ENCODE results near the gene RXYLT1. TPM values are rescaled to one million over a fixed set of nuclear protein-coding genes. Genes with fewer than 3 reads are reported as not detected.

The RXYLT1 gene
- total and polyA plus RNA-seq, 2 donors = 15.7 TPM

- Histone ChIP-seq H3K4me3 (ENCODE audit: low read length in 2 of 2) (no peak overlapping the region), H3K27ac (ENCODE audit: low read depth in 1 of 2, low read length in 1 of 2) (no peak overlapping the region), H3K36me3 (ENCODE audit: control insufficient read depth in 2 of 2, insufficient read depth in 2 of 2, low read length in 1 of 2) (peaks cover 4% of the 10 kb centered on the region in 2 donors), H3K4me1 (ENCODE audit: control insufficient read depth in 2 of 2, insufficient read depth in 2 of 2, low read length in 2 of 2) (no peaks in the 10 kb centered on the region), H3K9me3 (ENCODE audit: control insufficient read depth in 2 of 2, insufficient read depth in 1 of 2, low read length in 1 of 2) (no peaks in the 10 kb centered on the region), H3K27me3 (ENCODE audit: control insufficient read depth in 2 of 2, insufficient read depth in 1 of 2, low read length in 1 of 2) (no peaks in the 10 kb centered on the region)
- WGBS = 95% methylated on average over 2 of the region's 2 CpGs
- DNase-seq (ENCODE audit: low read depth in 6 of 9, low spot score in 9 of 9) = no peak
Observed at GRCh38 chr12:63811334-63811733, 31.6 kb downstream of the RXYLT1 start.

GRCh38 chr12:63811755-63812154, 32.0 kb downstream of the RXYLT1 start:
- 87% methylated on average over 2 of the region's 2 CpGs for WGBS
- Histone ChIP-seq H3K4me1 (ENCODE audit: control insufficient read depth in 2 of 2, insufficient read depth in 2 of 2, low read length in 2 of 2) (no peaks in the 10 kb centered on the region), H3K4me3 (ENCODE audit: low read length in 2 of 2) (no peak overlapping the region), H3K27me3 (ENCODE audit: control insufficient read depth in 2 of 2, insufficient read depth in 1 of 2, low read length in 1 of 2) (no peaks in the 10 kb centered on the region), H3K9me3 (ENCODE audit: control insufficient read depth in 2 of 2, insufficient read depth in 1 of 2, low read length in 1 of 2) (no peaks in the 10 kb centered on the region), H3K27ac (ENCODE audit: low read depth in 1 of 2, low read length in 1 of 2) (no peak overlapping the region), H3K36me3 (ENCODE audit: control insufficient read depth in 2 of 2, insufficient read depth in 2 of 2, low read length in 1 of 2) (peaks cover 3 to 4% of the 10 kb centered on the region in 2 donors)
- no peak for DNase-seq (ENCODE audit: low read depth in 6 of 9, low spot score in 9 of 9)

DNA sequence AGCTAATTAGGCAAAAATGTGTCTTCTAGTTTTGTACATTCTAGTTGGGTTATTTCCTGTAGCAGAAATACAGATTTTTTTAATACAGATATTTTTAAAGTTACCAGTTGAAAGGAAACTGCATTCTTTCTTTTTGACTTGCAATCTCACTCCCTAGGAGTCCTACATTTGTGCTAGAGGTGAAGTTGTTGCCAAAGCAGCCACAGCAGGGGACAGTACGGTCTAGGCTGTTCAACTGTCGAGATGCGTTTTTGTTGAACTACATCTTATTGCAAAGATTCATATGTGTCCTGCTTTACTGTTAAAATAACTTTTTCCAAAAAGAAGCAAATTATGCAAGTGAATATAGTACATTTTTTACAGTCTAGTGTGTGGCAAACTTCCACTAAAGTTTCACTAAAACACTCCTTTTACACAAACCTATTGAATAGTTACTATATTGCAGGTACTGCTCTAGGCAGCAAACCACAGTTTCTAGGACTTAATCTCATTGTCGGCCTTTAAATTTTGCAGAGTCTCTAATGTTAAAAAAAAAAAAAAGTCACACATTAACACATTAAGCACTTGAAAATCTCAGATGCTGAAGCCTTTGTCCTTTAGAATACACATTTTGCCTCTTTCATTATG, 34.5 kb downstream of the RXYLT1 start:
- H3K27ac ChIP-seq (ENCODE audit: low read depth in 1 of 2, low read length in 1 of 2) = no peak overlapping the region
- peaks cover 0 to 4% of the 10 kb centered on the region in 2 donors for H3K36me3 ChIP-seq (ENCODE audit: control insufficient read depth in 2 of 2, insufficient read depth in 2 of 2, low read length in 1 of 2)
- 83% methylated on average over 4 of the region's 4 CpGs for WGBS
- H3K4me3 ChIP-seq (ENCODE audit: low read length in 2 of 2) = no peak overlapping the region
- H3K4me1 ChIP-seq (ENCODE audit: control insufficient read depth in 2 of 2, insufficient read depth in 2 of 2, low read length in 2 of 2) = no peaks in the 10 kb centered on the region
- no peak for DNase-seq (ENCODE audit: low read depth in 6 of 9, low spot score in 9 of 9)
- H3K27me3 ChIP-seq (ENCODE audit: control insufficient read depth in 2 of 2, insufficient read depth in 1 of 2, low read length in 1 of 2) = no peaks in the 10 kb centered on the region
- H3K9me3 ChIP-seq (ENCODE audit: control insufficient read depth in 2 of 2, insufficient read depth in 1 of 2, low read length in 1 of 2) = no peaks in the 10 kb centered on the region

DNA sequence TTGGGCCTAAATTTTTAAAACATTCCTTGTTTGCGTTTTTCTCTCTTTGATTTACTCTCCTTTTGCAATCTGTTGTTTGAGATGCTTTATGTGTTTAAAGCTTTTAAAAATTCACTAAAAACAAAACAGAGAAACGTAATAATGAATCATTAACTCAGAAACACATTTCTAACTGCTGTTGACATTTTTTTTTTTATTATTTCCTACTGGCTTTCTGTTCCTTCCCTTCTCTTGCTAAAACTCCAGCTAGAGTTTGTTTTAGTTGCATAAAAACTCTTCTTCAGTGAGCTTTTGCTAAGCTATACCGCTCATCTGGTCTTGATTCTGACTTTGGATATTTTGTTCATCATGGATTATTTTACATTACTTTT, 35.8 kb downstream of the RXYLT1 start:
- Histone ChIP-seq H3K9me3 (ENCODE audit: control insufficient read depth in 2 of 2, insufficient read depth in 1 of 2, low read length in 1 of 2) (no peaks in the 10 kb centered on the region), H3K27ac (ENCODE audit: low read depth in 1 of 2, low read length in 1 of 2) (no peak overlapping the region), H3K4me3 (ENCODE audit: low read length in 2 of 2) (no peak overlapping the region), H3K36me3 (ENCODE audit: control insufficient read depth in 2 of 2, insufficient read depth in 2 of 2, low read length in 1 of 2) (no peaks in the 10 kb centered on the region), H3K27me3 (ENCODE audit: control insufficient read depth in 2 of 2, insufficient read depth in 1 of 2, low read length in 1 of 2) (no peaks in the 10 kb centered on the region), H3K4me1 (ENCODE audit: control insufficient read depth in 2 of 2, insufficient read depth in 2 of 2, low read length in 2 of 2) (no peaks in the 10 kb centered on the region)
- 97% methylated on average over 3 of the region's 3 CpGs for WGBS
- DNase-seq (ENCODE audit: low read depth in 6 of 9, low spot score in 9 of 9) = no peak

GRCh38 chr12:63816031-63816430, 36.3 kb downstream of the RXYLT1 start:
- 97% methylated on average over 6 of the region's 6 CpGs for WGBS
- Histone ChIP-seq H3K27ac (ENCODE audit: low read depth in 1 of 2, low read length in 1 of 2) (no peak overlapping the region), H3K9me3 (ENCODE audit: control insufficient read depth in 2 of 2, insufficient read depth in 1 of 2, low read length in 1 of 2) (no peaks in the 10 kb centered on the region)

GRCh38 chr12:63820427-63820826, 40.7 kb downstream of the RXYLT1 start:
- H3K27me3 ChIP-seq (ENCODE audit: control insufficient read depth in 2 of 2, insufficient read depth in 1 of 2, low read length in 1 of 2) = peaks cover 0 to 4% of the 10 kb centered on the region in 2 donors
- H3K4me1 ChIP-seq (ENCODE audit: control insufficient read depth in 2 of 2, insufficient read depth in 2 of 2, low read length in 2 of 2) = no peaks in the 10 kb centered on the region
- no peak overlapping the region for H3K4me3 ChIP-seq (ENCODE audit: low read length in 2 of 2)
- H3K36me3 ChIP-seq (ENCODE audit: control insufficient read depth in 2 of 2, insufficient read depth in 2 of 2, low read length in 1 of 2) = no peaks in the 10 kb centered on the region
- DNase-seq (ENCODE audit: low read depth in 6 of 9, low spot score in 9 of 9) = no peak
- no peaks in the 10 kb centered on the region for H3K9me3 ChIP-seq (ENCODE audit: control insufficient read depth in 2 of 2, insufficient read depth in 1 of 2, low read length in 1 of 2)
- 98% methylated on average over 1 of the region's 1 CpG for WGBS
- H3K27ac ChIP-seq (ENCODE audit: low read depth in 1 of 2, low read length in 1 of 2) = no peak overlapping the region

More at GRCh38 chr12:63816031-63816430, 36.3 kb downstream of the RXYLT1 start:
- Histone ChIP-seq H3K36me3 (ENCODE audit: control insufficient read depth in 2 of 2, insufficient read depth in 2 of 2, low read length in 1 of 2) (no peaks in the 10 kb centered on the region), H3K4me1 (ENCODE audit: control insufficient read depth in 2 of 2, insufficient read depth in 2 of 2, low read length in 2 of 2) (no peaks in the 10 kb centered on the region), H3K4me3 (ENCODE audit: low read length in 2 of 2) (no peak overlapping the region), H3K27me3 (ENCODE audit: control insufficient read depth in 2 of 2, insufficient read depth in 1 of 2, low read length in 1 of 2) (no peaks in the 10 kb centered on the region)
- no peak for DNase-seq (ENCODE audit: low read depth in 6 of 9, low spot score in 9 of 9)

GRCh38 chr12:63821781-63822251, 42.1 kb downstream of the RXYLT1 start:
- H3K4me3 ChIP-seq (ENCODE audit: low read length in 2 of 2) = peak overlapping the region; percentile 28 to 39
- H3K9me3 ChIP-seq (ENCODE audit: control insufficient read depth in 2 of 2, insufficient read depth in 1 of 2, low read length in 1 of 2) = no peaks in the 10 kb centered on the region
- no peaks in the 10 kb centered on the region for H3K36me3 ChIP-seq (ENCODE audit: control insufficient read depth in 2 of 2, insufficient read depth in 2 of 2, low read length in 1 of 2)
- no peak overlapping the region for H3K27ac ChIP-seq (ENCODE audit: low read depth in 1 of 2, low read length in 1 of 2)
- peaks cover 0 to 4% of the 10 kb centered on the region in 2 donors for H3K27me3 ChIP-seq (ENCODE audit: control insufficient read depth in 2 of 2, insufficient read depth in 1 of 2, low read length in 1 of 2)
- peak in 2 of 9 donors; percentile 3 to 21 for DNase-seq (ENCODE audit: low read depth in 6 of 9, low spot score in 9 of 9)
- H3K4me1 ChIP-seq (ENCODE audit: control insufficient read depth in 2 of 2, insufficient read depth in 2 of 2, low read length in 2 of 2) = no peaks in the 10 kb centered on the region
- 43% methylated on average over 38 of the region's 38 CpGs for WGBS

- no peaks in the 10 kb centered on the region for H3K36me3 ChIP-seq (ENCODE audit: control insufficient read depth in 2 of 2, insufficient read depth in 2 of 2, low read length in 1 of 2)
- H3K4me3 ChIP-seq (ENCODE audit: low read length in 2 of 2) = peak overlapping the region in 1 of 2 donors; percentile 28
- no peak for DNase-seq (ENCODE audit: low read depth in 6 of 9, low spot score in 9 of 9)
- no peaks in the 10 kb centered on the region for H3K4me1 ChIP-seq (ENCODE audit: control insufficient read depth in 2 of 2, insufficient read depth in 2 of 2, low read length in 2 of 2)
- peaks cover 0 to 4% of the 10 kb centered on the region in 2 donors for H3K27me3 ChIP-seq (ENCODE audit: control insufficient read depth in 2 of 2, insufficient read depth in 1 of 2, low read length in 1 of 2)
- H3K9me3 ChIP-seq (ENCODE audit: control insufficient read depth in 2 of 2, insufficient read depth in 1 of 2, low read length in 1 of 2) = no peaks in the 10 kb centered on the region
- 94% methylated on average over 6 of the region's 6 CpGs for WGBS
- H3K27ac ChIP-seq (ENCODE audit: low read depth in 1 of 2, low read length in 1 of 2) = no peak overlapping the region
Observed at GRCh38 chr12:63822352-63822751, 42.6 kb downstream of the RXYLT1 start.

GRCh38 chr12:63823040-63823439, 43.3 kb downstream of the RXYLT1 start:
- Histone ChIP-seq H3K4me1 (ENCODE audit: control insufficient read depth in 2 of 2, insufficient read depth in 2 of 2, low read length in 2 of 2) (no peaks in the 10 kb centered on the region), H3K27me3 (ENCODE audit: control insufficient read depth in 2 of 2, insufficient read depth in 1 of 2, low read length in 1 of 2) (peaks cover 0 to 4% of the 10 kb centered on the region in 2 donors), H3K36me3 (ENCODE audit: control insufficient read depth in 2 of 2, insufficient read depth in 2 of 2, low read length in 1 of 2) (no peaks in the 10 kb centered on the region), H3K9me3 (ENCODE audit: control insufficient read depth in 2 of 2, insufficient read depth in 1 of 2, low read length in 1 of 2) (no peaks in the 10 kb centered on the region), H3K27ac (ENCODE audit: low read depth in 1 of 2, low read length in 1 of 2) (no peak overlapping the region), H3K4me3 (ENCODE audit: low read length in 2 of 2) (no peak overlapping the region)
- DNase-seq (ENCODE audit: low read depth in 6 of 9, low spot score in 9 of 9) = no peak
- 92% methylated on average over 6 of the region's 6 CpGs for WGBS
